IMR-90 (cell line): ENCODE data around the gene ATG9B.

Experiments
- CEBPB ChIP-seq: IDR thresholded peaks from 2 replicates; pipeline ENCODE4 v1.6.1; 2012; ENCODE audit warnings: low read depth, low read length, improper control_type of control experiment
- RCOR1 ChIP-seq: IDR thresholded peaks from 2 replicates; pipeline ENCODE4 v1.6.1; 2012; ENCODE audit warnings: mild to moderate bottlenecking, low read length, improper control_type of control experiment; ENCODE audit not compliant: insufficient replicate concordance
- RFX5 ChIP-seq: IDR thresholded peaks from 2 replicates; pipeline ENCODE4 v1.8.0; 2012; ENCODE audit warnings: low read depth, mild to moderate bottlenecking, low read length, moderate library complexity
- SMC3 ChIP-seq: fragments of 150-350 bp; IDR thresholded peaks from 2 replicates; pipeline ENCODE4 v1.6.1; 2016; ENCODE audit warnings: low read depth, mild to moderate bottlenecking, antibody characterized with exemption, low read length, moderate library complexity
- TF ChIP-seq, protein P1 (sequence below): conservative IDR thresholded peaks from 2 replicates; pipeline ENCODE4 v1.5.1; 2012; ENCODE audit warnings: mild to moderate bottlenecking, low read depth, low read length, improper control_type of control experiment

GRCh38 chr7:151032936-151033863, 8.9 kb upstream of the ATG9B start:
- TF ChIP-seq SMC3 = no peak
- TF ChIP-seq, protein P1, sequence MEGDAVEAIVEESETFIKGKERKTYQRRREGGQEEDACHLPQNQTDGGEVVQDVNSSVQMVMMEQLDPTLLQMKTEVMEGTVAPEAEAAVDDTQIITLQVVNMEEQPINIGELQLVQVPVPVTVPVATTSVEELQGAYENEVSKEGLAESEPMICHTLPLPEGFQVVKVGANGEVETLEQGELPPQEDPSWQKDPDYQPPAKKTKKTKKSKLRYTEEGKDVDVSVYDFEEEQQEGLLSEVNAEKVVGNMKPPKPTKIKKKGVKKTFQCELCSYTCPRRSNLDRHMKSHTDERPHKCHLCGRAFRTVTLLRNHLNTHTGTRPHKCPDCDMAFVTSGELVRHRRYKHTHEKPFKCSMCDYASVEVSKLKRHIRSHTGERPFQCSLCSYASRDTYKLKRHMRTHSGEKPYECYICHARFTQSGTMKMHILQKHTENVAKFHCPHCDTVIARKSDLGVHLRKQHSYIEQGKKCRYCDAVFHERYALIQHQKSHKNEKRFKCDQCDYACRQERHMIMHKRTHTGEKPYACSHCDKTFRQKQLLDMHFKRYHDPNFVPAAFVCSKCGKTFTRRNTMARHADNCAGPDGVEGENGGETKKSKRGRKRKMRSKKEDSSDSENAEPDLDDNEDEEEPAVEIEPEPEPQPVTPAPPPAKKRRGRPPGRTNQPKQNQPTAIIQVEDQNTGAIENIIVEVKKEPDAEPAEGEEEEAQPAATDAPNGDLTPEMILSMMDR = 0 out of 2 replicates have a peak, but pooled peaks have one; percentile 8
- TF ChIP-seq RCOR1 = no peak
- TF ChIP-seq CEBPB = no peak
- no peak for TF ChIP-seq RFX5
